ENCODE results near the gene KRT74.

GRCh38 chr12:52555577-52555976, 18.1 kb downstream of the KRT74 start:
- TF ChIP-seq GATA3 (IDR thresholded peaks at IDR 0.05; ENCODE audit: low read depth, low read length) (no peak), GATA2 (IDR thresholded peaks at IDR 0.05; ENCODE audit: low read depth, low read length) (no peak)
